OCI-LY1 (cell line): ENCODE data around the gene ADAD2.

ENCODE experiments used
- EZH2 ChIP-seq: fragments of 200-600 bp; sonication (generic), shearing (Covaris generic); IDR thresholded peaks from 2 replicates; pipeline ENCODE4 v1.8.0; 2017; ENCODE audit warnings: borderline replicate concordance, mixed run types, mild to moderate bottlenecking, antibody characterized with exemption, low read length, moderate library complexity, mixed read lengths
- TF ChIP-seq, protein P1 (sequence below): fragments of 200-600 bp; sonication (generic), shearing (Covaris generic); IDR thresholded peaks from 2 replicates; pipeline ENCODE4 v1.5.1; 2017; ENCODE audit warnings: mild to moderate bottlenecking, antibody characterized with exemption, low read length, moderate library complexity, mixed read lengths

DNA sequence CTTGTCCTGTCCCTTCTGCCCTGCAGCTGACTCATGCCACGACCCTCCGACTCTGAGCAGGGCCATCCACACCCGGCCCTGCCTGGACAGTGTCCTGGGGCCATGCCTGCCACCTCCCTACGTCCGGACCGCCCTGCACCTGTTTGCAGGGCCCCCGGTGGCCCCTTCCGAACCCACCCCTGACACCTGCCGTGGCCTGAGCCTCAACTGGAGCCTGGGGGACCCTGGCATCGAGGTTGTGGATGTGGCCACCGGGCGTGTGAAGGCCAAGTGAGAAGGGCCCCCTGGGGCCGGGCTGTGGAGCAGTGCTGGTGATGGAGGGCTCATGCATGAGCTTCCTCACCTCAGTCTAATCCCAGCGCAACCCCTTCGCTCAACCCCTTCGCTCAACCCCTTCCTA, 5.1 kb downstream of the ADAD2 start:
- TF ChIP-seq, protein P1, sequence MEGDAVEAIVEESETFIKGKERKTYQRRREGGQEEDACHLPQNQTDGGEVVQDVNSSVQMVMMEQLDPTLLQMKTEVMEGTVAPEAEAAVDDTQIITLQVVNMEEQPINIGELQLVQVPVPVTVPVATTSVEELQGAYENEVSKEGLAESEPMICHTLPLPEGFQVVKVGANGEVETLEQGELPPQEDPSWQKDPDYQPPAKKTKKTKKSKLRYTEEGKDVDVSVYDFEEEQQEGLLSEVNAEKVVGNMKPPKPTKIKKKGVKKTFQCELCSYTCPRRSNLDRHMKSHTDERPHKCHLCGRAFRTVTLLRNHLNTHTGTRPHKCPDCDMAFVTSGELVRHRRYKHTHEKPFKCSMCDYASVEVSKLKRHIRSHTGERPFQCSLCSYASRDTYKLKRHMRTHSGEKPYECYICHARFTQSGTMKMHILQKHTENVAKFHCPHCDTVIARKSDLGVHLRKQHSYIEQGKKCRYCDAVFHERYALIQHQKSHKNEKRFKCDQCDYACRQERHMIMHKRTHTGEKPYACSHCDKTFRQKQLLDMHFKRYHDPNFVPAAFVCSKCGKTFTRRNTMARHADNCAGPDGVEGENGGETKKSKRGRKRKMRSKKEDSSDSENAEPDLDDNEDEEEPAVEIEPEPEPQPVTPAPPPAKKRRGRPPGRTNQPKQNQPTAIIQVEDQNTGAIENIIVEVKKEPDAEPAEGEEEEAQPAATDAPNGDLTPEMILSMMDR = no peak
- no peak for TF ChIP-seq EZH2
